Calu3 (cell line): Measurements from ENCODE around the gene CMTM5. TPM values are rescaled to one million over a fixed set of nuclear protein-coding genes. Genes with fewer than 3 reads are reported as not detected.

Experiments
- BruUV-seq: library from RNA; stranded (reverse); fragments of 400-500 nt; replicated peaks from 2 replicates; lab custom pipeline; 2021; lab: Mats Ljungman, UMichigan
- CTCF ChIA-PET: fragments of 300-600 bp; sonication (Branson Sonifier 250); formaldehyde crosslinking; loops from one replicate; lab custom pipeline; 2022; ENCODE audit warnings: antibody characterized with exemption; lab: Charles Lee
- DNase-seq: peaks from one replicate; pipeline ENCODE4 v3.0.0; 2022
- H3K27ac Mint-ChIP-seq: one replicate; pipeline ENCODE4 v1.8.0; 2022; ENCODE audit warnings: mixed read lengths; ENCODE audit not compliant: unreplicated experiment
- H3K27me3 Mint-ChIP-seq: one replicate; pipeline ENCODE4 v1.8.0; 2022; ENCODE audit warnings: mixed read lengths; ENCODE audit not compliant: unreplicated experiment
- H3K36me3 Mint-ChIP-seq: one replicate; pipeline ENCODE4 v1.8.0; 2022; ENCODE audit warnings: mild to moderate bottlenecking, moderate library complexity, mixed read lengths; ENCODE audit not compliant: insufficient read depth, unreplicated experiment
- H3K4me1 Mint-ChIP-seq: one replicate; pipeline ENCODE4 v1.8.0; 2022; ENCODE audit warnings: mild to moderate bottlenecking, low read depth, mixed read lengths; ENCODE audit not compliant: unreplicated experiment
- H3K4me3 Mint-ChIP-seq: one replicate; pipeline ENCODE4 v1.8.0; 2022; ENCODE audit warnings: mild to moderate bottlenecking, low read depth, moderate library complexity, mixed read lengths; ENCODE audit not compliant: unreplicated experiment
- H3K9me3 Mint-ChIP-seq: one replicate; pipeline ENCODE4 v1.8.0; 2022; ENCODE audit warnings: low read depth, mixed read lengths; ENCODE audit not compliant: unreplicated experiment
- intact Hi-C: fragments of 100-400 bp; cut with micrococcal nuclease; formaldehyde crosslinking; loops from one replicate; pipeline ENCODE4 v1.10.0; 2022; ENCODE audit not compliant: unreplicated experiment
- total RNA-seq: library from RNA; stranded (reverse); gene quantifications from 2 replicates; pipeline ENCODE4 v1.2.3, GENCODE V29; 2022
- TF ChIP-seq, protein P1 (sequence below): fragments of 200-600 bp; IDR thresholded peaks from one replicate; pipeline ENCODE4 v1.8.0; 2022; ENCODE audit warnings: antibody characterized with exemption; ENCODE audit not compliant: unreplicated experiment

Gene CMTM5
- total RNA-seq, 1 experiment from 2014 or later = not detected

DNA sequence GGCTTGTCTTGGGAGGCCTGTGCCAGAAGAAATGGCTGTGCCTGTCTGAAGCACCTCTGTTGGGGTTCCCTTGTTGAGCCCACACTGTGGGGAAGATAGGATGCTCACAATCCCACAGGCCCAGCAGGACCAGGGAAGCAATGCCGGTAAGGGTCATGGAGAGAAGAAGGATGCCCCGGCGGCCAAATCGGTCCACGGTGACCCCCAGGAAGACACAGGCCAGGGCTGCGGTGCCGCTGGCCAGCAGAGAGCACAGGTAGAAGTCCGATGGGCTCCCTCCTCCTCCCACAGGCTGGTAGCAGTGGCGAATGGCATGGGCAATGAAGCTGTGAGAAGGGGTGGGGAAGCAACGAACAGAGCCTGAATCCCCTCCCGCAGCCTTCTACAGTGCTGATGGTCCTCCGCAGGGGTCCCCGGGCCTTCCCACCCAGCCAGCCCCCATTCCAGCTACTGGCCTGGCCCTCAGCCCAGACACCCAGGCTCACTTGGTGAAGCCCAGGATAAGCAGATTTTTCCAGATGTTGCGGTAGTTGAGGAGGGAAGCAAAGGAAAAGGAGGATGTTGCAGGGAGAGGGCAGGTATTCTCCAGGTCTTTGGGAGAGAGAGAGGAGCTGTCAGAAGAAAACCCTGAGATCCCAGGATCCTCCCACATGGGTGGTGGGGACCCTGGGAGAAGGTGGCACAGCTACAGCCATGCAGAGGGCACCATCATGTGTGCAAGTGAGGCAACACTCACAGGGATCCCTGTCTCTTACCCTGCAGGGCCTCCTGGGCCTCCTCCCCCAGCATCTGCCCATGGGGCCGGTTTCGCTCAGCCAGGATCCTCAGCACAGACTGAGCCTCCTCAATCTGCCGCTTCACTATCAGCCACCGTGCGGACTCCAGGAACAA lies 29.2 kb upstream of the CMTM5 start:
- Mint-ChIP-seq H3K4me1 (no peaks in the 10 kb centered on the region), H3K27me3 (peaks cover 88% of the 10 kb centered on the region), H3K27ac (no peak overlapping the region), H3K36me3 (no peaks in the 10 kb centered on the region), H3K9me3 (peaks cover 3% of the 10 kb centered on the region), H3K4me3 (no peak overlapping the region)
- DNase-seq = no peak
- intact Hi-C loops = no loop called here
- TF ChIP-seq, protein P1, sequence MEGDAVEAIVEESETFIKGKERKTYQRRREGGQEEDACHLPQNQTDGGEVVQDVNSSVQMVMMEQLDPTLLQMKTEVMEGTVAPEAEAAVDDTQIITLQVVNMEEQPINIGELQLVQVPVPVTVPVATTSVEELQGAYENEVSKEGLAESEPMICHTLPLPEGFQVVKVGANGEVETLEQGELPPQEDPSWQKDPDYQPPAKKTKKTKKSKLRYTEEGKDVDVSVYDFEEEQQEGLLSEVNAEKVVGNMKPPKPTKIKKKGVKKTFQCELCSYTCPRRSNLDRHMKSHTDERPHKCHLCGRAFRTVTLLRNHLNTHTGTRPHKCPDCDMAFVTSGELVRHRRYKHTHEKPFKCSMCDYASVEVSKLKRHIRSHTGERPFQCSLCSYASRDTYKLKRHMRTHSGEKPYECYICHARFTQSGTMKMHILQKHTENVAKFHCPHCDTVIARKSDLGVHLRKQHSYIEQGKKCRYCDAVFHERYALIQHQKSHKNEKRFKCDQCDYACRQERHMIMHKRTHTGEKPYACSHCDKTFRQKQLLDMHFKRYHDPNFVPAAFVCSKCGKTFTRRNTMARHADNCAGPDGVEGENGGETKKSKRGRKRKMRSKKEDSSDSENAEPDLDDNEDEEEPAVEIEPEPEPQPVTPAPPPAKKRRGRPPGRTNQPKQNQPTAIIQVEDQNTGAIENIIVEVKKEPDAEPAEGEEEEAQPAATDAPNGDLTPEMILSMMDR = no peak
- CTCF ChIA-PET = interaction anchor here (0.9 kb wide), 1 partner anchor 26 kb away, joined by 3 read pairs; no protein-coding TSS in a partner anchor
- no TSS peak for BruUV-seq

DNA sequence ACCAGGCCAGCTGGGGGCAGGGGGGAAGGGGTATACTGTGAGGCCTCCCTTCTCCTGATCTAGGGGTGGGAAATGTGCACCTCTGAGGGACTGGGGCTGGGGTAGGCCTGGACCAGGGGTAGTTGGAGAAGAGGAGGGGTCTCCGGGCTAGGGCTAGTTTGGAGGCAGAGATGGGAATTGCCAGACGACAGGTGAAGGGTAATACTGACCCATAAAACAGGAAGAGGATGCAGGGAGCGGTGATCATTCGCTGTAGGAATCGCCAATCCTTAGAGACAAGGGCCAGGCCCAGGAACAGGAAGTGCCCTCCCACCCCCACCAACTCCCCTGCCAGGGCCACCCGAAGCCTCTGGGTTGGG lies 28.6 kb upstream of the CMTM5 start:
- no TSS peak for BruUV-seq
- Mint-ChIP-seq H3K36me3 (no peaks in the 10 kb centered on the region), H3K4me3 (no peak overlapping the region), H3K4me1 (no peaks in the 10 kb centered on the region), H3K27me3 (peaks cover 88% of the 10 kb centered on the region), H3K27ac (no peak overlapping the region), H3K9me3 (peaks cover 3% of the 10 kb centered on the region)
- intact Hi-C loops = no loop called here
- TF ChIP-seq, protein P1 = no peak
- no peak for DNase-seq
- CTCF ChIA-PET = no interaction called here

DNA sequence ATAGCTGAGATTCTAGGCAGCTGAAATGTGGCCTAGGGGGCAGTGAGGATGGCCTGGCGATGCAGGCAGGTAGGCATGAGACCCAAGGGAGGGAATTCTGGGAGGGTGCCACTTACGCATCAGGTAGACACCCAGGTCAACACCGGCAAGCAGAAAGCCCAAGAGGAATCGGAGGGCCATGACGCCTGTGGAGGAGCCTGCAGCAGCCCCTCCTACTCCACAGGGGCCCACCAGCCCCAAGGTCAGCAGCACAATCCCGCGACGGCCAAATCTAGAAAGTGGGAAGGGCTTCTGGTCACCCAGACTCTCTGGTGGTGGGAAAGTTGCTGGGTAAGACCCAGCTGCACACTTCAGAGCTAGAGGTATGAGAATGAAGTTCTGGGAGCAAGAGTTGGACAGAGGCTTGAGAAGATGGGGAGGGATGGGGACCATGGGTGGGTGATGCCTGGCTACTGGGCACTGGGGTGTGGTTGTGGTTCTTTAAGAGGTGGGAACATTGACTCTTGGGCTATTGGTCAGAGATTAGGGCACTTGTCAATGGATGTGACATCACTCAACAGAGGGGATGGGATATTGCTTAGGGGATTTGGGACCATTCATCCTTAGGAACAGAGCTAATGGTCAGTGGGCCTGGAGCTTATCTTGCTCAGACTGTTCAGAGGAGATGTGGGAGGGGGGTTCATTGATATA lies 27.5 kb upstream of the CMTM5 start:
- Mint-ChIP-seq H3K4me3 (no peak overlapping the region), H3K36me3 (no peaks in the 10 kb centered on the region), H3K9me3 (peaks cover 3% of the 10 kb centered on the region), H3K27me3 (peaks cover 95% of the 10 kb centered on the region), H3K4me1 (no peaks in the 10 kb centered on the region), H3K27ac (no peak overlapping the region)
- no peak for DNase-seq
- no TSS peak for BruUV-seq
- intact Hi-C loops = no loop called here
- CTCF ChIA-PET = no interaction called here
- TF ChIP-seq, protein P1 = no peak

DNA sequence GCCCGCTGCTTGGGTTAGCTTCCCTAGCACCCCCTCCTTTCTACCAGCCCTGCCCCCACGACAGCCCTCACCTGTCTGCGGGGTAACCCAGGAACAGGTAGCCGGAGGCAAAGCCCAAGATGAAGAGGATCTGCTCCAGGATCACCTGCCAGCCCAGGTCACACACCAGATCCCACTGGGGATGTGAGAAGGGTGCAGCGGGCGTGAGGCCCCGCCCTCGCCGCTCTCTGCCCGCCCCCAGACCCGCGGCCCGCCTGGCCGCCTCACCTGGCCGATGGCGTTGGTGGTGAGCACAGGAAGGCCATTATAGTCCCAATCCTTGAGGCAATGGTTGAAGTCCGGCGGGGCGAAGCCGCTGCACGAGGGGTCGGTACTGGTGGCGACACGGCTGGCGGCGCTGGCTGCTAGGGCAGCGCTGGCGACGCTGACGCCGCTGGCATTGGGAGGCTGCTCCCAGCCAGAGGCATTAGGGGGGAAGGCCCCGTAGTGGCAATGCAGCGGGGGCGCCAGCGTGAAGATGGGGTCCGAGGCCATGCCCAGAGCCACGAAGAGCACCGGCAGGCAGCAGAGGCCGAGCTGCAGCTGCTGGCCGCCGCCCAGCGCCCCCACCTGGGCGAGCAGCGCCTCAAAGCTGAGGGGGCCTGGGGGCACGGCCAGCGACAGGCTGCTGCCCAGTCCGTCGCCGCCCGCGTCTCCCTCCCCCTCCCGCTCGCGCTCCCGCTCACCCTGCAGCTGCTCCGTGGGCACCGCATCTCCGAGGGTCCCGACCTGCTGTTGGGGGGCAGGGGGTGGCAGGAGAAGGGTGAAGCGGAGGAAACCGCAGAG lies 25.0 kb upstream of the CMTM5 start:
- Mint-ChIP-seq H3K9me3 (peaks cover 3% of the 10 kb centered on the region), H3K27ac (no peak overlapping the region), H3K4me1 (no peaks in the 10 kb centered on the region), H3K4me3 (no peak overlapping the region), H3K27me3 (peaks cover 95% of the 10 kb centered on the region), H3K36me3 (no peaks in the 10 kb centered on the region)
- BruUV-seq = no TSS peak
- DNase-seq = no peak
- intact Hi-C loops = no loop called here
- TF ChIP-seq, protein P1 = no peak
- CTCF ChIA-PET = no interaction called here
